ENCODE data around the gene ZNF850.
"Not testable (repeated sequence)": the region's sequence is repeated elsewhere in the genome, so short reads cannot be mapped to it uniquely, and the experiment has no call there.

ZNF850 gene

GRCh38 chr19:36750066-36750691, 22.4 kb downstream of the ZNF850 start:
- peaks cover 81% of the 10 kb centered on the region for H3K9me3 ChIP-seq
- no peak for TF ChIP-seq CTCF (IDR thresholded peaks at IDR 0.05)
- no peaks in the 10 kb centered on the region for H3K4me1 ChIP-seq (ENCODE audit: control insufficient read depth in 1 of 2, insufficient read depth in 1 of 2, low read depth in 1 of 2, low read length in 1 of 2)
- H3K27me3 ChIP-seq = no peaks in the 10 kb centered on the region
- no peak overlapping the region for H3K4me3 ChIP-seq (ENCODE audit: low read depth in 1 of 2, low read length in 1 of 2)
- H3K36me3 ChIP-seq = peaks cover 35% of the 10 kb centered on the region
- H3K27ac ChIP-seq = no peak overlapping the region

GRCh38 chr19:36749613-36750012, 23.0 kb downstream of the ZNF850 start:
- H3K4me3 ChIP-seq (ENCODE audit: low read depth in 1 of 2, low read length in 1 of 2) = not testable (repeated sequence)

GRCh38 chr19:36748431-36749275, 24.0 kb downstream of the ZNF850 start:
- H3K9me3 ChIP-seq = peaks cover 85% of the 10 kb centered on the region
- no peak overlapping the region for H3K27ac ChIP-seq
- TF ChIP-seq CTCF (IDR thresholded peaks at IDR 0.05) = no peak
- peaks cover 28% of the 10 kb centered on the region for H3K36me3 ChIP-seq
- H3K27me3 ChIP-seq = no peaks in the 10 kb centered on the region
- no peak overlapping the region for H3K4me3 ChIP-seq (ENCODE audit: low read depth in 1 of 2, low read length in 1 of 2)
- no peaks in the 10 kb centered on the region for H3K4me1 ChIP-seq (ENCODE audit: control insufficient read depth in 1 of 2, insufficient read depth in 1 of 2, low read depth in 1 of 2, low read length in 1 of 2)

More at GRCh38 chr19:36749613-36750012, 23.0 kb downstream of the ZNF850 start:
- H3K27ac ChIP-seq; H3K4me1 ChIP-seq (ENCODE audit: control insufficient read depth in 1 of 2, insufficient read depth in 1 of 2, low read depth in 1 of 2, low read length in 1 of 2); H3K27me3 ChIP-seq: not testable (repeated sequence)
- peaks cover 29% of the 10 kb centered on the region for H3K36me3 ChIP-seq
- H3K9me3 ChIP-seq = peaks cover 81% of the 10 kb centered on the region

- Histone ChIP-seq H3K4me1 (ENCODE audit: control insufficient read depth in 1 of 2, insufficient read depth in 1 of 2, low read depth in 1 of 2, low read length in 1 of 2) (no peaks in the 10 kb centered on the region), H3K4me3 (ENCODE audit: low read depth in 1 of 2, low read length in 1 of 2) (no peak overlapping the region), H3K27me3 (no peaks in the 10 kb centered on the region), H3K36me3 (peaks cover 28% of the 10 kb centered on the region), H3K27ac (no peak overlapping the region), H3K9me3 (peaks cover 88% of the 10 kb centered on the region)
- no peak for TF ChIP-seq CTCF (IDR thresholded peaks at IDR 0.05)
These were observed 24.9 kb downstream of the ZNF850 start for GRCh38 chr19:36747750-36748149.

GRCh38 chr19:36745870-36746269, 26.7 kb downstream of the ZNF850 start:
- Histone ChIP-seq H3K27ac (no peak overlapping the region), H3K36me3 (peaks cover 28% of the 10 kb centered on the region), H3K4me1 (ENCODE audit: control insufficient read depth in 1 of 2, insufficient read depth in 1 of 2, low read depth in 1 of 2, low read length in 1 of 2) (no peaks in the 10 kb centered on the region), H3K27me3 (no peaks in the 10 kb centered on the region), H3K4me3 (ENCODE audit: low read depth in 1 of 2, low read length in 1 of 2) (no peak overlapping the region), H3K9me3 (peaks cover 88% of the 10 kb centered on the region)
- no peak for TF ChIP-seq CTCF (IDR thresholded peaks at IDR 0.05)

- not testable (repeated sequence) for H3K27me3 ChIP-seq; H3K4me1 ChIP-seq (ENCODE audit: control insufficient read depth in 1 of 2, insufficient read depth in 1 of 2, low read depth in 1 of 2, low read length in 1 of 2); H3K27ac ChIP-seq; H3K4me3 ChIP-seq (ENCODE audit: low read depth in 1 of 2, low read length in 1 of 2); H3K36me3 ChIP-seq
- H3K9me3 ChIP-seq = peaks cover 39% of the 10 kb centered on the region
These were observed 36.4 kb downstream of the ZNF850 start for GRCh38 chr19:36736166-36736565.

Measured in neutrophil (primary cell).